Measurements from ENCODE around the gene GARIN5B.
"Not testable (repeated sequence)": the region's sequence is repeated elsewhere in the genome, so short reads cannot be mapped to it uniquely, and the experiment has no call there.

GARIN5B gene

DNA sequence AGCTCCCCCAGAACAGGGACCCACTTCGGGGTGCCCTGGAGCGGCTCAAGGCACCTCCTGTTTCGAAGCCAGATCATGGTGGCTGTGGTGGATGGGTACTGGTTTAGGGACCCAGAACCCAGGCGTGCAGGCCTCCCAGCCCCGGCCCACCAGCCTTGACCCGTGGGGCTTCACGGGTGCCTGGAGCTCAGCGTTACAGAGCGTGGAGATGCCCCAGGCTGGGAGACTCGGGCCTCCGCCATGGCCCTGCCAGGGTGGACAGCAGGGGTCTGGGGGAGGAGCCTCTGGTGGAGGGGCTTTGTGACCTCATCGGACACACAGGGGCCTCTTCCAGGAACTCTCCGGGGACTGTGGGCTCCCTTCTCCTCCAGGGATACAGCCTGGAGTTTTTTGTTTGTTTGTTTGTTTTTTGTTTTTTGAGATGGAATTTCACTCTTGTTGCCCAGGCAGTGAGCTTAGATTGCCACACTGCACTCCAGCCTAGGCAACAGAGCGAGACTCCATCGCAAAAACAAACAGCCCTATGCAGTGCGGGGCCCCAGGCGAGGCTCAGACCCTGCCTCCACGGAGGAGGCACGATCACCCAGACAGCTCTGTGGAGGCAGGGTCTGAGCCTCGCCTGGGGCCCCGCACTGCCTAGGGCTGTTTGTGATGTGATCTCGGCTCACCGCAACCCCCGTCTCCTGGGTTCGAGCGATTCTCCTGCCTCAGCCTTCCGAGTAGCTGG, at the start of gene GARIN5B:
GARIN5B (minus strand) TSS at position 271 of the 727 bp plus-strand sequence; CDS start at position 77, 194 bp downstream.
- no peak for DNase-seq (ENCODE audit: low read depth)

GRCh38 chr19:55410168-55410567, 47.1 kb upstream of the GARIN5B start:
- DNase-seq (ENCODE audit: low read depth) = no peak

DNA sequence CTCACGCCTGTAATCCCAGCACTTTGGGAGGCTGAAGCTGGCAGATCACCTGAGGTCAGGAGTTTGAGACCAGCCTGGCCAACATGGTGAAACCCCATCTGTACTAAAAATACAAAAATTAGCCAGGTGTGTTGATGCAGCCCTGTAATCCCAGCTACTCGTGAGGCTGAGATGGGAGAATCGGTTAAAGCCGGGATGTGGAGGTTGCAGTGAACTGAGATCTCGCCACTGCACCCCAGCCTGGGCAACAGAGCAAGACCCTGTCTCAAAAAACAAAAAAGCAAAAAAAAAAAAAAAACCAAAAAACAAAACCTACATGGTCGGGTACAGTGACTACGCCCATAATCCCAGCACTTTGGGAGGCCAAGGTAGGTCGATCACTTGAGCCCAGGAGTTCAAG, 46.1 kb upstream of the GARIN5B start:
- not testable (repeated sequence) for DNase-seq (ENCODE audit: low read depth)

- DNase-seq (ENCODE audit: low read depth) = no peak
Observed at GRCh38 chr19:55408533-55408872, 45.4 kb upstream of the GARIN5B start.

- DNase-seq (ENCODE audit: low read depth) = peak; percentile 93
Observed at GRCh38 chr19:55407800-55408532, 44.9 kb upstream of the GARIN5B start.

DNA sequence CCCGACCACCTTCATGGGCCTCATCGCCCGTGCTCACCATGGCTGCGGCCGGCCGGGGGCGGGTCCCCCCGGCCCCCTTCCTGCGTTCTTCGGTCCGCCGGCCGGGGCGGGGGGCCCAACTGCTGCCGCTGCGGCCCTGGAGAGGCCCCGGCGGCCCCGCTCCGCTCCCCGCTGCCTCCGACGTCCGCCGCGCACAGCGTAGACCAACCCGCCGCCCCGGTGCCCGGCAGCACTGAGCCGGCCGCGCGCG, 44.4 kb upstream of the GARIN5B start, which contains the start of gene UBE2S:
UBE2S (minus strand) TSS at position 239 of the 250 bp plus-strand sequence; CDS start at position 40, 199 bp downstream.
- DNase-seq (ENCODE audit: low read depth) = not testable (repeated sequence)

GRCh38 chr19:55406826-55407549, 43.9 kb upstream of the GARIN5B start:
- no peak for DNase-seq (ENCODE audit: low read depth)

GRCh38 chr19:55406091-55406825, 43.2 kb upstream of the GARIN5B start:
- no peak for DNase-seq (ENCODE audit: low read depth)

DNA sequence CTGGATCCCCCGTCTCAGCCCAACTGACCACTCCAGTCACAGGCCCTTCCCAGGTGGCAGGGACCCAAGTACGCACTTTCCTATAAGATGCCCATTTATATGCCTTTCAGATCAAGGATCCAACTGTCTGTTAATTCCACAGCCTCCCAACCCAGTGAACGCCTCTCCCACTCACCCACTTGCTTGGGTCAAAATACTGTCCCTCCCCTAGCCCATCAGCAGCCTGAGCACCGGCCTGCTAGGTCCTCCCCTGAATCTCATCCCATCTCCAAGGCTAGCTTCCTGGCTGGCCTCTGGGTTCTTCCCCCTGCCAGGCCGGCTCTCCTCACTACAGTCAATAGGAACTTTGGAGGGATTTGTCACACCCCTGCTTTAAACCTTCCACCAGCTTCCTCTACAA, 42.6 kb upstream of the GARIN5B start:
- no peak for DNase-seq (ENCODE audit: low read depth)

GRCh38 chr19:55402509-55402908, 39.4 kb upstream of the GARIN5B start:
- no peak for DNase-seq (ENCODE audit: low read depth)

- DNase-seq (ENCODE audit: low read depth) = not testable (repeated sequence)
Observed at GRCh38 chr19:55401390-55401789, 38.3 kb upstream of the GARIN5B start.

GRCh38 chr19:55400281-55401087, 37.4 kb upstream of the GARIN5B start:
- no peak for DNase-seq (ENCODE audit: low read depth)

- no peak for DNase-seq (ENCODE audit: low read depth)
Observed at GRCh38 chr19:55398200-55398925, 35.3 kb upstream of the GARIN5B start.

DNA sequence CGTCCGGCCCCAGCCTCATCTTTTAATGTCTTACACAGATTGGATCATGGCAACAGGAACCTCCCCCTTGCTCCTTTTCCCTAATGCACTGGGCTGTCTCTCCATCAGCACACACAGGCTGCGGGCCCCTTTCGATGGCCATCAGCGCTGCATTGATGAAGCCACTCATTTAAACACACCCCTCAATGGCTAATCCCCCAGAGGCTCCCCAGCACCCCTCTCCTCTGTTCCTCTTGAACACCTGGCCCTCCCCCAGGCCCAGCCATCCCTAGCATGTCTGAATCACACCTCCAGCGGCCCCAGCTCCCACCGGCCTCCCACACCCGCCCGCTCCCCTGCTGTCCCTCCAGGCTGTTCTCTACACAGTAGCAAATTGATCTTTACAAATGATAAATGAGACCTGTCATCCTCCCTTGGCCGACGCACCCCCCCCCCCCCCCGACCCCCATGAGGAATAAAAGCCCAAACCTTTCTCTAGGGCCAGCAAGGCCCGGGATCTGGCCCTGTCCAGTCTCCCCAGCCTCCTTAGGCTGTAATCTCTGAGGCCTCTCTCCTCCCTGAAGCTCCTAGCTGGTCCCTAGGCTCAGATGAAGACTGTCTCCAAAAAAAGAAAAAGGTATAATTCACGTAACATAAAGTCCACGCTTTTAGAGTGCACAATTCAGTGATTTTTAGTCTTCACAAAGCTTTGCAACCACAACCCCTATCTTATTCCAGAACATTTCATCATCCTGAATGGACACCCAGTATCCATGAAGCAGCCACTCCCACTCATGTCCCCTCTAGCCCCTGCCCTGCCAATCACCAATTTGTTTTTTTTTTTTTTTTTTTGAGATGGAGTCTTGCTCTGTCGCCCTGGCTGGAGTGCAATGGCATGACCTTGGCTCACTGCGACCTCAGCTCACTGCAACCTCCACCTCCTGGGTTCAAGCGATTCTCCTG, 30.0 kb upstream of the GARIN5B start:
- DNase-seq (ENCODE audit: low read depth) = no peak

DNA sequence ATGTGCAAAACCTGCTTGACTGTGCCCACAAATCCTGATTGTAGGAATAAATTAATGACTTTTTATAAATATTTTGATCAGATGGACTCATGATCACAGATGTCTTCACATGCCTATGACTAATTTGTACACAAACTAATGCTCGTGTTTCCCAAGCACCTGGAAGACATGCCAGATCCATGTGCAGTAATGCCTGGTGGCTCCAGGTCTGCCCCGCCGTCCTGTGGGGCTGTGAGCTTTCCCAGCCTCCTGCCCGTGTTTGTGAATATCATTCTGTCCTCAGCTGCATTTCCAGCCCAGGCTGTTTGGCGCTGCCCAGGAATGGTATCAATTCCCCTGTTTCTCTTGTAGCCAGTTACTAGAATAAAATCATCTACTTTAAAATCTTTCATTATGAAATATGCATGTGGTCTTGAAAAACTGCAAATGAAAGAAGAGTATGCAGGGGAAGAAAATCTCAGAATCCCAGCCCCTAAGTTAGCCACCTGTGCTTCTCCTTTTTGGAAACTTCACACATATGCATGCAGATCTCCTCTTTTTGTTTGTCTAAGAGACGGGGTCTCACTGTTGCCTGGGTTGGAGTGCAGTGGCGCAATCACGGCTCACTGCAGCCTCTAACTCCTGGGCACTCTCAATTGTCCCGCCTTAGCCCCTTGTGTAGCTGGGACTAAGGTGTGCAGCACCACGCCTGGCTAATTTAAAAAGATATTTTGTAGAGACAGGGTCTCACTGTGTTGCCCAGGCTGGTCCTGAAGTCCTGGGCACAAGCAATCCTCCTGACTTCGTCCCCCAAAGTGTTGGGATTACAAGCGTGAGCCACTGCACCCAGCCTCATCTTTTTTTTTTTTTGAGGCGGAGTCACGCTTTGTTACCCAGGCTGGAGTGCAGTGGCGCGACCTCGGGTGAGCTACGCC, 28.9 kb upstream of the GARIN5B start:
- no peak for DNase-seq (ENCODE audit: low read depth)

GRCh38 chr19:55391191-55391670, 28.2 kb upstream of the GARIN5B start:
- DNase-seq (ENCODE audit: low read depth) = no peak

GRCh38 chr19:55390461-55390880, 27.4 kb upstream of the GARIN5B start:
- no peak for DNase-seq (ENCODE audit: low read depth)
